HepG2 (cell line): Measurements from ENCODE around the gene VEGFA.

Experiments used
- DNMT1 ChIP-seq: sonication (generic); formaldehyde crosslinking; IDR thresholded peaks from 2 replicates; pipeline ENCODE4 v1.5.1; 2020; ENCODE audit warnings: mild to moderate bottlenecking, missing genetic modification reagents
- FOXM1 ChIP-seq: sonication (generic); formaldehyde crosslinking; IDR thresholded peaks from 2 replicates; pipeline ENCODE4 v1.5.0; 2020; ENCODE audit warnings: missing genetic modification reagents
- GABPA ChIP-seq, 2 experiments: IDR thresholded peaks; 2 replicates each; pipeline ENCODE4 v1.6.1; 2011 to 2016; ENCODE audit warnings: low read depth in 2 of 2, low read length in 1 of 2, missing biosample characterization in 1 of 2, missing genetic modification characterization in 1 of 2
- GZF1 ChIP-seq: sonication (generic); formaldehyde crosslinking; IDR thresholded peaks from 2 replicates; pipeline ENCODE4 v1.5.1; 2020; ENCODE audit warnings: mild to moderate bottlenecking, missing genetic modification reagents
- ISL2 ChIP-seq: sonication (generic); formaldehyde crosslinking; IDR thresholded peaks from 2 replicates; pipeline ENCODE4 v1.5.0; 2020; ENCODE audit warnings: missing genetic modification reagents
- KMT2B ChIP-seq: IDR thresholded peaks from 2 replicates; pipeline ENCODE4 v1.6.1; 2016; ENCODE audit warnings: missing genetic modification reagents, missing compliant biosample characterization
- REPIN1 ChIP-seq: sonication (generic); formaldehyde crosslinking; IDR thresholded peaks from 2 replicates; pipeline ENCODE4 v1.8.0; 2022; ENCODE audit warnings: missing genetic modification reagents, low read depth, mild to moderate bottlenecking, borderline replicate concordance
- ZNF558 ChIP-seq: sonication (generic); formaldehyde crosslinking; IDR thresholded peaks from 2 replicates; pipeline ENCODE4 v1.9.0; 2022; ENCODE audit warnings: mild to moderate bottlenecking, missing genetic modification reagents, borderline replicate concordance
- TF ChIP-seq, protein P1 (sequence below): sonication (generic); formaldehyde crosslinking; IDR thresholded peaks from 2 replicates; pipeline ENCODE4 v1.5.0; 2020; ENCODE audit warnings: mild to moderate bottlenecking, missing genetic modification reagents, moderate library complexity
- TF ChIP-seq, protein P2 (sequence below): sonication (generic); formaldehyde crosslinking; IDR thresholded peaks from 2 replicates; pipeline ENCODE4 v1.5.1; 2020; ENCODE audit warnings: missing genetic modification reagents, mild to moderate bottlenecking, borderline replicate concordance

DNA sequence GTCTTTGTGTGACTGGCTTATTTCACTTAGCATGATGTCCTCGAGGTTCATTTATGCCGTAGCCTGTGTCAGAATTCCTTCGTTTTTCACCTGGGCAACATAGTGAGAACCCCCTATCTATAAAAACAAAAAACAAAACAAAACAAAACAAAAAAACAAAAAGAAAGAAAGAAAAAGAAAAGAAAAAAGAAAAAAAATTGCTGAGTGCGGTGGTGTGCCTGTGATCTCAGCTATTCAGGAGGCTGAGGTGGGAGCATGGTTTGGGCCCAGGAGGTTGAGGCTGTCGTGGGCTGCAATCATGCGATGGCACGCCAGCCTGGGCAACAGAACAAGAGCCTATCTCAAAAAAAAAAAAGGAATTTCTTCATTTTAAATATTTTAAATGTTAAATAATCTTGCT lies 38.4 kb downstream of the VEGFA start:
- TF ChIP-seq DNMT1 (CRISPR knock-in tag) = no peak
- no peak for TF ChIP-seq REPIN1 (CRISPR knock-in tag)
- TF ChIP-seq ISL2 (CRISPR knock-in tag) = no peak
- no peak for TF ChIP-seq GABPA (IDR thresholded peaks at IDR 0.05; ENCODE audit: low read depth, low read length)
- TF ChIP-seq GABPA (CRISPR knock-in tag; IDR thresholded peaks at IDR 0.05; ENCODE audit: low read depth) = no peak
- TF ChIP-seq ZNF558 (CRISPR knock-in tag) = no peak
- TF ChIP-seq, protein P1, sequence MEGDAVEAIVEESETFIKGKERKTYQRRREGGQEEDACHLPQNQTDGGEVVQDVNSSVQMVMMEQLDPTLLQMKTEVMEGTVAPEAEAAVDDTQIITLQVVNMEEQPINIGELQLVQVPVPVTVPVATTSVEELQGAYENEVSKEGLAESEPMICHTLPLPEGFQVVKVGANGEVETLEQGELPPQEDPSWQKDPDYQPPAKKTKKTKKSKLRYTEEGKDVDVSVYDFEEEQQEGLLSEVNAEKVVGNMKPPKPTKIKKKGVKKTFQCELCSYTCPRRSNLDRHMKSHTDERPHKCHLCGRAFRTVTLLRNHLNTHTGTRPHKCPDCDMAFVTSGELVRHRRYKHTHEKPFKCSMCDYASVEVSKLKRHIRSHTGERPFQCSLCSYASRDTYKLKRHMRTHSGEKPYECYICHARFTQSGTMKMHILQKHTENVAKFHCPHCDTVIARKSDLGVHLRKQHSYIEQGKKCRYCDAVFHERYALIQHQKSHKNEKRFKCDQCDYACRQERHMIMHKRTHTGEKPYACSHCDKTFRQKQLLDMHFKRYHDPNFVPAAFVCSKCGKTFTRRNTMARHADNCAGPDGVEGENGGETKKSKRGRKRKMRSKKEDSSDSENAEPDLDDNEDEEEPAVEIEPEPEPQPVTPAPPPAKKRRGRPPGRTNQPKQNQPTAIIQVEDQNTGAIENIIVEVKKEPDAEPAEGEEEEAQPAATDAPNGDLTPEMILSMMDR = no peak
- no peak for TF ChIP-seq KMT2B
- no peak for TF ChIP-seq FOXM1 (CRISPR knock-in tag)
- no peak for TF ChIP-seq GZF1 (CRISPR knock-in tag)
- TF ChIP-seq, protein P2, sequence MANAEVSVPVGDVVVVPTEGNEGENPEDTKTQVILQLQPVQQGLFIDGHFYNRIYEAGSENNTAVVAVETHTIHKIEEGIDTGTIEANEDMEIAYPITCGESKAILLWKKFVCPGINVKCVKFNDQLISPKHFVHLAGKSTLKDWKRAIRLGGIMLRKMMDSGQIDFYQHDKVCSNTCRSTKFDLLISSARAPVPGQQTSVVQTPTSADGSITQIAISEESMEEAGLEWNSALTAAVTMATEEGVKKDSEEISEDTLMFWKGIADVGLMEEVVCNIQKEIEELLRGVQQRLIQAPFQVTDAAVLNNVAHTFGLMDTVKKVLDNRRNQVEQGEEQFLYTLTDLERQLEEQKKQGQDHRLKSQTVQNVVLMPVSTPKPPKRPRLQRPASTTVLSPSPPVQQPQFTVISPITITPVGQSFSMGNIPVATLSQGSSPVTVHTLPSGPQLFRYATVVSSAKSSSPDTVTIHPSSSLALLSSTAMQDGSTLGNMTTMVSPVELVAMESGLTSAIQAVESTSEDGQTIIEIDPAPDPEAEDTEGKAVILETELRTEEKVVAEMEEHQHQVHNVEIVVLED (CRISPR knock-in tag) = no peak
